CD4-positive, alpha-beta memory T cell (primary cell): ENCODE results near the gene PALM3. TPM values are rescaled to one million over a fixed set of nuclear protein-coding genes. Genes with fewer than 3 reads are reported as not detected.
A peak's percentile ranks its signal among the peaks of the same experiment; 100 is the strongest.

Source experiments
- CTCF ChIA-PET: fragments of 350-600 bp; sonication (Branson Sonifier 250); formaldehyde crosslinking; loops from one replicate; lab custom pipeline; 2021; ENCODE audit warnings: inconsistent platforms; ENCODE audit not compliant: partially characterized antibody; lab: Charles Lee
- POLR2A ChIA-PET: fragments of 350-600 bp; sonication (Branson Sonifier 250); formaldehyde crosslinking; loops from one replicate; lab custom pipeline; 2021; ENCODE audit not compliant: partially characterized antibody; lab: Charles Lee
- DNase-seq, 5 donors: peaks; one replicate each; pipeline versions ENCODE4 v3.0.0 to v3.0.0-alpha.2; 2020 to 2022; ENCODE audit warnings: mixed read lengths in 1 of 5
- H3K27ac ChIP-seq: one replicate; pipeline ENCODE4 v1.7.0; 2013; ENCODE audit warnings: low read depth, low read length
- H3K27me3 ChIP-seq: 2 replicates; pipeline ENCODE4 v1.7.0; 2013; ENCODE audit warnings: mild to moderate bottlenecking, low read length, moderate library complexity; ENCODE audit not compliant: insufficient read depth
- H3K36me3 ChIP-seq: 2 replicates; pipeline ENCODE4 v1.7.0; 2013; ENCODE audit warnings: mild to moderate bottlenecking, low read length, moderate library complexity; ENCODE audit not compliant: insufficient read depth
- H3K4me1 ChIP-seq: 2 replicates; pipeline ENCODE4 v1.7.0; 2013; ENCODE audit warnings: mild to moderate bottlenecking, low read length, moderate library complexity; ENCODE audit not compliant: insufficient read depth
- H3K4me3 ChIP-seq, 2 donors: one replicate each; pipeline ENCODE4 v1.7.0; 2013; ENCODE audit warnings: low read length in 2 of 2, mild to moderate bottlenecking in 1 of 2
- H3K9me3 ChIP-seq, 2 donors: one replicate each; pipeline ENCODE4 v1.7.0; 2013; ENCODE audit warnings: low read length in 2 of 2, control low read depth in 1 of 2; ENCODE audit not compliant: control insufficient read depth in 1 of 2
- H3K27ac Mint-ChIP-seq, 7 donors: one replicate each; pipeline ENCODE4 v1.8.0; 2020 to 2021; ENCODE audit warnings: mixed read lengths in 7 of 7, mild to moderate bottlenecking in 6 of 7, inconsistent platforms in 3 of 7, moderate library complexity in 3 of 7
- H3K27me3 Mint-ChIP-seq, 2 donors: one replicate each; pipeline ENCODE4 v1.8.0; 2020 to 2021; ENCODE audit warnings: mixed read lengths in 2 of 2
- H3K36me3 Mint-ChIP-seq, 2 donors: one replicate each; pipeline ENCODE4 v1.8.0; 2020 to 2021; ENCODE audit warnings: mixed read lengths in 2 of 2, inconsistent platforms in 1 of 2, mild to moderate bottlenecking in 1 of 2
- H3K4me1 Mint-ChIP-seq, 4 donors: one replicate each; pipeline ENCODE4 v1.8.0; 2020 to 2021; ENCODE audit warnings: mixed read lengths in 4 of 4, mild to moderate bottlenecking in 1 of 4
- H3K4me3 Mint-ChIP-seq, 8 donors: one replicate each; pipeline ENCODE4 v1.8.0; 2020 to 2021; ENCODE audit warnings: mixed read lengths in 8 of 8, mild to moderate bottlenecking in 7 of 8, moderate library complexity in 6 of 8, inconsistent platforms in 3 of 8
- H3K9me3 Mint-ChIP-seq, 8 donors: one replicate each; pipeline ENCODE4 v1.8.0; 2020 to 2021; ENCODE audit warnings: mixed read lengths in 8 of 8, mild to moderate bottlenecking in 5 of 8, inconsistent platforms in 3 of 8, moderate library complexity in 1 of 8
- intact Hi-C: fragments of 100-400 bp; cut with micrococcal nuclease; formaldehyde crosslinking; loops from one replicate; pipeline ENCODE4 v1.15.1; 2023
- polyA plus RNA-seq, 2 donors: library from polyadenylated mRNA; unstranded; fragments of 300-500 nt; fragmentation: Illumina TruSeq; gene quantifications; one replicate each; pipeline ENCODE4 v1.2.3, GENCODE V29; 2021
- total RNA-seq, 2 experiments: library from RNA; stranded (reverse); gene quantifications; one replicate each; pipeline ENCODE4 v1.2.3, GENCODE V29; 2021

Gene PALM3
- total and polyA plus RNA-seq, 4 experiments from 2014 or later = not detected

DNA sequence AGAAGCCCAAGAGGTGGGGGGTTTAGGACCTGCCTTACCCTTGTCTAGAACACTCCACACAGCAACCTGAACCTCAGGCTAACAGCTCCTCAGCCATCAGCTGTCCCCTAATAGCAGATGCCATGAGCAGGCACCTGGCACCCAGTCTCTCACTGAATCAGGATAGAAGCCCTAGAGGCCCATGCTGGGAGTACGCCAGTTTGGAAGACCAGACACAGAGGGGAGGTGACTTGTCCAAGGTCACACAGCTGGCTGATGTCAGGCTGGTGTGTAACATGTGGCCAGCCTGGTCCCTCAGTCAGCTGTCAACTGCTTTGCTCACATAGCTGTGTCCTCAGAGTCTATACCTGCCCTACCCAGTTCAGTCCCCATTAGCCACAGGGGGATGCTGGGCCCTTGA lies 41.4 kb upstream of the PALM3 start:
- H3K9me3 Mint-ChIP-seq = no peaks in the 10 kb centered on the region
- no peak overlapping the region for H3K27ac ChIP-seq
- H3K27ac Mint-ChIP-seq = no peak overlapping the region
- no peaks in the 10 kb centered on the region for H3K4me1 ChIP-seq
- H3K4me3 ChIP-seq = no peak overlapping the region
- CTCF ChIA-PET = interaction anchor here (1.3 to 2.6 kb wide), 2 partner anchors 11 to 32 kb away, joined by 5 to 9 read pairs; no protein-coding TSS in a partner anchor
- DNase-seq = no peak
- intact Hi-C loops = no loop called here
- peaks cover 22% of the 10 kb centered on the region for H3K36me3 ChIP-seq
- no peaks in the 10 kb centered on the region for H3K27me3 Mint-ChIP-seq
- POLR2A ChIA-PET = interaction anchor here (1.1 to 2.2 kb wide), 3 partner anchors 10 to 33 kb away, joined by 5 to 7 read pairs (median 6); partner anchors contain the start of genes ASF1B and PRKACA
- H3K4me3 Mint-ChIP-seq = no peak overlapping the region
- H3K36me3 Mint-ChIP-seq = peaks cover 7 to 21% of the 10 kb centered on the region in 2 donors
- H3K4me1 Mint-ChIP-seq = peaks cover 0 to 1% (median 0%) of the 10 kb centered on the region in 4 donors
- H3K27me3 ChIP-seq = no peaks in the 10 kb centered on the region
- no peaks in the 10 kb centered on the region for H3K9me3 ChIP-seq

DNA sequence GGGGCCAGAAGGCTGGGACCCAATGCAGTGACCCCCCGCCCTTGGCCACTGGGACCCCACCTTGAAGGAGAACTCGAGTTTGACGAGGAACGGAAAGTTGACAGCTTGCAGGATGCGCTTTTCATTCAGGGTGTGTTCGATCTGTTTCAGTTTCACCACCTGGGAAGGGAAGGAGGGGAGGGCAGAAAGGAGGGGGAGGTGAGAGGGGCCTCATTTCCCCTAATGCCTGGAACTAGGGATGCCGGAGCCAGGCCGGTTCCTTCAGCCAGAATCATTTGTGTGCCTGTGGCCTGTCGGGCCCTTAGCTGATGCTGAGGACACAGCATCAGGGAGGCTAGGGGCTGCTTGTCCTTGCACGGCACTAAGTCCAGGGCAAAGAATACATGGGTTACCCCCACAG lies 40.9 kb upstream of the PALM3 start:
- no peak for DNase-seq
- no peaks in the 10 kb centered on the region for H3K9me3 Mint-ChIP-seq
- H3K27ac Mint-ChIP-seq = no peak overlapping the region
- H3K36me3 Mint-ChIP-seq = peaks cover 5 to 22% of the 10 kb centered on the region in 2 donors
- ChIA-PET CTCF (interaction anchor here (2.6 kb wide), 1 partner anchor 12 kb away, joined by 9 read pairs; no protein-coding TSS in a partner anchor), POLR2A (interaction anchor here (1.0 to 2.2 kb wide), 5 partner anchors 9 to 47 kb away, joined by 3 to 7 read pairs (median 5); partner anchors contain the start of genes ASF1B and PRKACA)
- Histone ChIP-seq H3K36me3 (peaks cover 23% of the 10 kb centered on the region), H3K27me3 (no peaks in the 10 kb centered on the region), H3K9me3 (no peaks in the 10 kb centered on the region), H3K27ac (no peak overlapping the region), H3K4me3 (no peak overlapping the region), H3K4me1 (no peaks in the 10 kb centered on the region)
- no peak overlapping the region for H3K4me3 Mint-ChIP-seq
- intact Hi-C loops = no loop called here
- H3K4me1 Mint-ChIP-seq = no peaks in the 10 kb centered on the region
- no peaks in the 10 kb centered on the region for H3K27me3 Mint-ChIP-seq

DNA sequence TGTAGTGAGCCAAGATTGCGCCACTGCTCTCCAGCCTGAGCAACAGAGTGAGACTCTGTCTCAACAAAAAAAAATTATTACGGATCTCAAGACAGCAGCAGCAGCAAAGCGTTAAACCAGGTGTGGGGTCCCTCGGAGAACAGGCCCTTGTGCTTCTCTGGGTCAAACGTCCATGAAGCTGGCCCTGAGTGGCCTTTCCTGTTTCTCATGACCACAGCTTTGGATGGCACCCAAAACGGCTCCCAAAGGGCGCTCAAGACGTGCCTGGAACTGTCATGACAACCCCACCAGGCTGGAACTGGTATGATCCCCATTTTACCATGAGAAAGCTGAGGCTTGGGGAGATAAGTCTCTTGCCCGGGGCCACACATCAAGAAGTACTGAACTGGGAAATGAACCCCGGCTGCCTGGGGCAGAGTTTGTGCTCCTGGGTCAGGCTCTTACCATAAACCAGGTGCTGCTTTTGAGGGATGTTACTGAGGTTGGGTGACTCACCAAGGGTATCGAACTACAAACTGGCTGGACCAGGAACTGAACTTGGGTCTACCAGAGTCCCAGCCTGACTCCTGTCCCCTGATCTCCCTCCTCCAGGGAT lies 40.3 kb upstream of the PALM3 start:
- no peaks in the 10 kb centered on the region for H3K27me3 Mint-ChIP-seq
- H3K4me1 ChIP-seq = no peaks in the 10 kb centered on the region
- H3K9me3 ChIP-seq = no peaks in the 10 kb centered on the region
- no peaks in the 10 kb centered on the region for H3K27me3 ChIP-seq
- H3K36me3 Mint-ChIP-seq = peaks cover 8 to 23% of the 10 kb centered on the region in 2 donors
- no peaks in the 10 kb centered on the region for H3K9me3 Mint-ChIP-seq
- ChIA-PET CTCF (interaction anchor here (0.6 to 2.6 kb wide), 2 partner anchors 12 to 141 kb away, joined by 3 to 9 read pairs; no protein-coding TSS in a partner anchor), POLR2A (interaction anchor here (1.0 to 2.2 kb wide), 4 partner anchors 8 to 47 kb away, joined by 3 to 7 read pairs (median 4); partner anchors contain the start of gene ASF1B)
- intact Hi-C loops = no loop called here
- no peaks in the 10 kb centered on the region for H3K4me1 Mint-ChIP-seq
- H3K4me3 ChIP-seq = no peak overlapping the region
- DNase-seq = no peak
- peaks cover 27% of the 10 kb centered on the region for H3K36me3 ChIP-seq
- no peak overlapping the region for H3K27ac Mint-ChIP-seq
- no peak overlapping the region for H3K27ac ChIP-seq
- H3K4me3 Mint-ChIP-seq = no peak overlapping the region

DNA sequence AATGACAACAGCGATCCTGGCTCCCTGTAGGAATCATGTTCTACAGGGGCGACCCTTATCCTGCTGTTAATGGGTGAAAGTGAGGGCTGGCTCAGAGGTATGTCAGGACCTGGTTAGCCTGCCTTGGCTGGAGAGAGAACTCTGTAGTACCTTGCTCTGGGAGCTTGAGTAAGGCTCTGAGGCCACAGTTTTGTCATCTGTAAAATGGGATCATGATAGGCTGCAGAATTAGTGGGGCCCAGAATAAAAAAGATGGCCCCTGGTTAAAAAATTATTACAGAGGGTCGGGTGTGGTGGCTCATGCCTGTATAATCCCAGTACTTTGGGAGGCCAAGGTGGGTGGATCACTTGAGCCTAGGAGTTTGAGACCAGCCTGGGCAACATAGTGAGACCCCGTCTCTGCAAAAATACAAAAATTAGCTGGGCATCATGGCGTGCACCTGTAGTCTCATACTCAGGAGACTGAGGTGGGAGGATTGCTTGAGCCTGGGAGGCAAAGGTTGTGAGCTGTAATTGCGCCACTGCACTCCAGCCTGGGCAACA lies 39.2 kb upstream of the PALM3 start:
- no peaks in the 10 kb centered on the region for H3K9me3 ChIP-seq
- H3K27me3 ChIP-seq = no peaks in the 10 kb centered on the region
- no peak overlapping the region for H3K27ac ChIP-seq
- peaks cover 34% of the 10 kb centered on the region for H3K36me3 ChIP-seq
- no peaks in the 10 kb centered on the region for H3K4me1 Mint-ChIP-seq
- no peaks in the 10 kb centered on the region for H3K9me3 Mint-ChIP-seq
- H3K36me3 Mint-ChIP-seq = peaks cover 11 to 29% of the 10 kb centered on the region in 2 donors
- DNase-seq = no peak
- H3K4me3 Mint-ChIP-seq = no peak overlapping the region
- intact Hi-C loops = no loop called here
- H3K4me3 ChIP-seq = no peak overlapping the region
- no peaks in the 10 kb centered on the region for H3K27me3 Mint-ChIP-seq
- peak overlapping the region in 1 of 7 donors; percentile 2 for H3K27ac Mint-ChIP-seq
- CTCF ChIA-PET = no interaction called here
- no peaks in the 10 kb centered on the region for H3K4me1 ChIP-seq
- POLR2A ChIA-PET = interaction anchor here (0.8 to 2.2 kb wide), 3 partner anchors 10 to 48 kb away, joined by 3 to 7 read pairs (median 3); partner anchors contain the start of gene ASF1B

DNA sequence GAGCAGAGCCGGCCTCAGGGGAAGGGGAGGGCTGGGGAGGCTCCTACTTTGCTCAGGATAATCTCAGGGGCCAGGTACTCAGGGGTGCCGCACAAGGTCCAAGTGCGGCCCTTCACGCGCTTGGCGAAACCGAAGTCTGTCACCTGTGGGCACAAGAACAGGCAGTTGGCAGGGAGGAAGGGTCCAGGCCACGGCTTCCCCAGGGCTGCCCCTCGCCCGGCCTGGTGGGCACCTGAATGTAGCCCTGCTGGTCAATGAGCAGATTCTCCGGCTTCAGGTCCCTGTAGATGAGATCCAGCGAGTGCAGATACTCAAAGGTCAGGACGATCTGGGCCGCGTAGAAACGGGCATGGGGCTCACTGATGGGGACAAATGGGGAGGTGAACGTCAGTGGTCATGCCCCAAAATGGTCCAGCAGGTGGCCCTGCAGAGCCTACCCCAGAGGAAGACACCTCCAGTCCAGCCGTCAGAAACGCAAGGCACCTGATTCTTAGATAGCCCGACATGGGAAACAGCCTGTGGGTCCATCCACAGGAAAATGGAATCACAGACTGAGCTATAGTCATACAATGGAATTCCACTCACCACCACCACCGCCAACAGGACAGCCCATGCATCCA lies 35.8 kb upstream of the PALM3 start:
- Mint-ChIP-seq H3K4me1 (peaks cover 2 to 11% (median 4%) of the 10 kb centered on the region in 4 donors), H3K4me3 (no peak overlapping the region), H3K27me3 (no peaks in the 10 kb centered on the region), H3K9me3 (peaks cover 0 to 13% (median 0%) of the 10 kb centered on the region in 8 donors), H3K36me3 (peaks cover 11 to 26% of the 10 kb centered on the region in 2 donors), H3K27ac (no peak overlapping the region)
- ChIA-PET CTCF (interaction anchor here (2.0 kb wide), 1 partner anchor 16 kb away, joined by 6 read pairs; no protein-coding TSS in a partner anchor), POLR2A (no interaction called here)
- intact Hi-C loops = no loop called here
- no peaks in the 10 kb centered on the region for H3K27me3 ChIP-seq
- no peak overlapping the region for H3K27ac ChIP-seq
- peaks cover 31% of the 10 kb centered on the region for H3K36me3 ChIP-seq
- H3K9me3 ChIP-seq = peaks cover 0 to 5% of the 10 kb centered on the region in 2 donors
- DNase-seq = no peak
- H3K4me3 ChIP-seq = no peak overlapping the region
- H3K4me1 ChIP-seq = no peaks in the 10 kb centered on the region

DNA sequence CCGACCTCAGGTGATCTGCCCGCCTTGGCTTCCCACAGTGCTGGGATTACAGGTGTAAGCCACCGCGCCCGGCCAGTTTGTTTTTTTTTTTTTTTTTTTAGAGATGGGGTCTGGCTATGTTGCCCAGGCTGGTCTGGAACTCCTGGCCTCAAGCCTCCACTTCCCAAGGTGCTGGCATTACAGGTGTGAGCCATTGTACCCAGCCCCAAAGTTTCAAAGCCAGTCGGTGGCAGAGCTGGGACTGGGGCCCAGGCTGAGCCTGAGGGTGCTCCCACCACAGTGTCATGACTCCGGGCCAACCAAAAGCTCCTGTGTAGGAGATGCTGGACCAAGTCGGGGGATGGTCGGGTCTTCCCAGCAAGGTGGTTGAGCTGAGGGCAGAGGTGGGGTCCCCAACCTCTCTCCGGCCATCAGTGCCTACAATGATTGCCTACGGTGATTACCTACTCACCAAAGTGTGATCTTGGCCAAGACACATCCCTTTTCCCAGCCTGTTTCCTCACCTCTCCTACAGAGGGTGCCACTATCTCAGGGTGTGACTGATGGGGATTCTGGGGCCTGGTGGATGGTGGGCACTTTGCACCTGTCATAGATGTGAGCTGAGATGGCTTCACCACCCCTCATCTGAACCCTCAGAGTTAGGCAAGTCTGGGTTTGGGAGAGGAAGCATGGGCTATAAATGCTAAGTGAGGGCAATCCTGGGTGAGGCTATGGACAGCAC lies 34.6 kb upstream of the PALM3 start:
- CTCF ChIA-PET = interaction anchor here (1.0 to 1.4 kb wide), 2 partner anchors 24 to 40 kb away, joined by 3 to 4 read pairs; partner anchors contain the start of genes ASF1B and MISP3
- H3K4me3 ChIP-seq = no peak overlapping the region
- DNase-seq = no peak
- H3K4me3 Mint-ChIP-seq = no peak overlapping the region
- H3K9me3 Mint-ChIP-seq = peaks cover 0 to 16% (median 0%) of the 10 kb centered on the region in 8 donors
- H3K27ac ChIP-seq = no peak overlapping the region
- H3K4me1 ChIP-seq = peaks cover 8% of the 10 kb centered on the region
- no peaks in the 10 kb centered on the region for H3K27me3 ChIP-seq
- POLR2A ChIA-PET = interaction anchor here (0.5 to 0.7 kb wide), 2 partner anchors 15 to 21 kb away, joined by 3 to 4 read pairs; no protein-coding TSS in a partner anchor
- peaks cover 24% of the 10 kb centered on the region for H3K36me3 ChIP-seq
- H3K9me3 ChIP-seq = peaks cover 0 to 5% of the 10 kb centered on the region in 2 donors
- H3K4me1 Mint-ChIP-seq = peaks cover 5 to 19% (median 11%) of the 10 kb centered on the region in 4 donors
- H3K27ac Mint-ChIP-seq = no peak overlapping the region
- peaks cover 11 to 31% of the 10 kb centered on the region in 2 donors for H3K36me3 Mint-ChIP-seq
- intact Hi-C loops = no loop called here
- H3K27me3 Mint-ChIP-seq = peaks cover 0 to under 1% of the 10 kb centered on the region in 2 donors
